SK-N-SH treated with all-trans-retinoic acid at 6 μM for 48 hours (cell line): Measurements from ENCODE around the gene COQ10A.

Experiments used
- ATAC-seq: fragments of 200-7000 bp; cut with Tn5 transposase; 3 replicates; pipeline ENCODE4 v1.9.1; 2020; ENCODE audit warnings: mild to moderate bottlenecking, moderate library complexity
- ARNTL ChIP-seq: fragments of 450-650 bp; formaldehyde crosslinking; IDR thresholded peaks from 2 replicates; pipeline ENCODE4 v1.5.0; 2020; ENCODE audit warnings: low read depth, mild to moderate bottlenecking, moderate library complexity, borderline replicate concordance
- BACH2 ChIP-seq: fragments of 250-450 bp; sonication (Bioruptor Pico); IDR thresholded peaks from 2 replicates; pipeline ENCODE4 v1.9.0; 2021; ENCODE audit warnings: mild to moderate bottlenecking, borderline replicate concordance
- CREB5 ChIP-seq: fragments of 250-450 bp; sonication (Bioruptor Pico); IDR thresholded peaks from 2 replicates; pipeline ENCODE4 v1.5.1; 2020; ENCODE audit warnings: low read depth, mild to moderate bottlenecking, moderate library complexity
- CSDC2 ChIP-seq: fragments of 250-450 bp; sonication (Bioruptor Pico); IDR thresholded peaks from 2 replicates; pipeline ENCODE4 v1.5.0; 2020; ENCODE audit warnings: mild to moderate bottlenecking, moderate library complexity
- CSRNP3 ChIP-seq: fragments of 250-450 bp; sonication (Bioruptor Pico); IDR thresholded peaks from 2 replicates; pipeline ENCODE4 v1.5.1; 2021; ENCODE audit warnings: mild to moderate bottlenecking, moderate library complexity
- ESRRG ChIP-seq: fragments of 250-450 bp; sonication (Bioruptor Pico); IDR thresholded peaks from 2 replicates; pipeline ENCODE4 v1.6.1; 2021; ENCODE audit warnings: mild to moderate bottlenecking
- GLIS3 ChIP-seq: fragments of 250-450 bp; sonication (Bioruptor Pico); IDR thresholded peaks from 2 replicates; pipeline ENCODE4 v1.5.0; 2020; ENCODE audit warnings: mild to moderate bottlenecking, moderate library complexity
- ISL1 ChIP-seq: fragments of 250-450 bp; sonication (Bioruptor Pico); IDR thresholded peaks from 2 replicates; pipeline ENCODE4 v2.1.2; 2022; ENCODE audit warnings: mild to moderate bottlenecking, moderate library complexity
- OSR1 ChIP-seq: fragments of 250-450 bp; sonication (Bioruptor Pico); IDR thresholded peaks from 2 replicates; pipeline ENCODE4 v1.8.0; 2022; ENCODE audit warnings: moderate library complexity, mild to moderate bottlenecking, inconsistent platforms
- PATZ1 ChIP-seq: fragments of 250-450 bp; sonication (Bioruptor Pico); IDR thresholded peaks from 2 replicates; pipeline ENCODE4 v1.8.0; 2020; ENCODE audit warnings: mild to moderate bottlenecking, moderate library complexity, borderline replicate concordance
- POU6F1 ChIP-seq: fragments of 250-450 bp; sonication (Bioruptor Pico); IDR thresholded peaks from 2 replicates; pipeline ENCODE4 v1.8.0; 2021; ENCODE audit warnings: low read depth, mild to moderate bottlenecking, moderate library complexity, borderline replicate concordance
- PPARA ChIP-seq: fragments of 250-450 bp; sonication (Bioruptor Pico); IDR thresholded peaks from 2 replicates; pipeline ENCODE4 v1.5.0; 2020; ENCODE audit warnings: mild to moderate bottlenecking, borderline replicate concordance
- RARB ChIP-seq: fragments of 250-450 bp; sonication (Bioruptor Pico); IDR thresholded peaks from 2 replicates; pipeline ENCODE4 v1.8.0; 2021; ENCODE audit warnings: mild to moderate bottlenecking, moderate library complexity
- SNAI2 ChIP-seq: fragments of 250-450 bp; sonication (Bioruptor Pico); IDR thresholded peaks from 2 replicates; pipeline ENCODE4 v1.5.0; 2020; ENCODE audit warnings: mild to moderate bottlenecking, moderate library complexity
- TCF4 ChIP-seq: fragments of 250-450 bp; sonication (Bioruptor Pico); IDR thresholded peaks from 2 replicates; pipeline ENCODE4 v1.8.0; 2021; ENCODE audit warnings: mild to moderate bottlenecking, moderate library complexity, borderline replicate concordance
- TOX ChIP-seq: fragments of 250-450 bp; sonication (Bioruptor Pico); IDR thresholded peaks from 2 replicates; pipeline ENCODE4 v1.8.0; 2021; ENCODE audit warnings: mild to moderate bottlenecking, moderate library complexity, borderline replicate concordance
- ZC3H10 ChIP-seq: fragments of 250-450 bp; sonication (Bioruptor Pico); IDR thresholded peaks from 2 replicates; pipeline ENCODE4 v1.5.1; 2021; ENCODE audit warnings: mild to moderate bottlenecking, moderate library complexity
- ZFP3 ChIP-seq: fragments of 250-450 bp; sonication (Bioruptor Pico); IDR thresholded peaks from 2 replicates; pipeline ENCODE4 v1.5.0; 2020; ENCODE audit warnings: mild to moderate bottlenecking, moderate library complexity
- ZFP30 ChIP-seq: fragments of 450-650 bp; formaldehyde crosslinking; IDR thresholded peaks from 2 replicates; pipeline ENCODE4 v1.5.0; 2022; ENCODE audit warnings: mild to moderate bottlenecking, moderate library complexity
- ZNF565 ChIP-seq: fragments of 450-650 bp; formaldehyde crosslinking; conservative IDR thresholded peaks from 2 replicates; pipeline ENCODE4 v1.5.0; 2020; ENCODE audit warnings: low read depth, mild to moderate bottlenecking, moderate library complexity
- ZNF70 ChIP-seq: fragments of 450-650 bp; formaldehyde crosslinking; IDR thresholded peaks from 2 replicates; pipeline ENCODE4 v1.5.0; 2020; ENCODE audit warnings: mild to moderate bottlenecking, moderate library complexity
- ZNF8 ChIP-seq: fragments of 450-650 bp; formaldehyde crosslinking; IDR thresholded peaks from 2 replicates; pipeline ENCODE4 v1.5.0; 2020; ENCODE audit warnings: mild to moderate bottlenecking, moderate library complexity

COQ10A gene

GRCh38 chr12:56296295-56296694 is 29.6 kb downstream of the COQ10A start:
- ATAC-seq, result no peak
- no peak for TF ChIP-seq POU6F1 (CRISPR knock-in tag)
- no peak for TF ChIP-seq PATZ1
- TF ChIP-seq ZC3H10 (CRISPR knock-in tag), result no peak
- no peak for TF ChIP-seq CSDC2
- no peak for TF ChIP-seq SNAI2 (CRISPR knock-in tag)
- TF ChIP-seq OSR1, result no peak
- no peak for TF ChIP-seq CREB5 (CRISPR knock-in tag)
- no peak for TF ChIP-seq ZNF70

GRCh38 chr12:56297400-56297799 is 30.7 kb downstream of the COQ10A start:
- no peak for TF ChIP-seq SNAI2 (CRISPR knock-in tag)
- TF ChIP-seq BACH2 (CRISPR knock-in tag), result no peak
- no peak for TF ChIP-seq TCF4 (CRISPR knock-in tag)
- no peak for TF ChIP-seq POU6F1 (CRISPR knock-in tag)
- no peak for TF ChIP-seq ESRRG (CRISPR knock-in tag)
- no peak for TF ChIP-seq ZNF8 (CRISPR knock-in tag)
- no peak for TF ChIP-seq CSRNP3 (CRISPR knock-in tag)
- no peak for TF ChIP-seq OSR1
- no peak for TF ChIP-seq ZFP3
- no peak for TF ChIP-seq PPARA (CRISPR knock-in tag)
- no peak for TF ChIP-seq ZC3H10 (CRISPR knock-in tag)
- no peak for TF ChIP-seq CREB5 (CRISPR knock-in tag)
- TF ChIP-seq RARB, result no peak
- no peak for TF ChIP-seq ISL1
- TF ChIP-seq ZNF70, result no peak
- TF ChIP-seq TOX (CRISPR knock-in tag), result no peak
- no peak for ATAC-seq

GRCh38 chr12:56298828-56299227 is 32.1 kb downstream of the COQ10A start:
- ATAC-seq, result no peak
- no peak for TF ChIP-seq POU6F1 (CRISPR knock-in tag)
- no peak for TF ChIP-seq CSRNP3 (CRISPR knock-in tag)
- no peak for TF ChIP-seq GLIS3 (CRISPR knock-in tag)
- no peak for TF ChIP-seq PPARA (CRISPR knock-in tag)
- no peak for TF ChIP-seq ZNF8 (CRISPR knock-in tag)
- no peak for TF ChIP-seq CREB5 (CRISPR knock-in tag)
- no peak for TF ChIP-seq TCF4 (CRISPR knock-in tag)
- TF ChIP-seq BACH2 (CRISPR knock-in tag), result no peak
- TF ChIP-seq ZNF565 (CRISPR knock-in tag), result no peak
- TF ChIP-seq ISL1, result no peak
- no peak for TF ChIP-seq OSR1
- TF ChIP-seq ZFP30 (CRISPR knock-in tag), result no peak
- TF ChIP-seq ESRRG (CRISPR knock-in tag), result no peak
- no peak for TF ChIP-seq CSDC2
- TF ChIP-seq RARB, result no peak
- TF ChIP-seq ZC3H10 (CRISPR knock-in tag), result no peak
- TF ChIP-seq SNAI2 (CRISPR knock-in tag), result no peak
- TF ChIP-seq ARNTL (CRISPR knock-in tag), result no peak
